ENCODE data around the gene DDRGK1.

Gene DDRGK1

GRCh38 chr20:3204124-3204794 is at the start of gene DDRGK1:
DDRGK1 (minus strand) TSS chr20:3204682; CDS start chr20:3204627, 55 bp downstream.
- peak; percentile 80 to 82 for DNase-seq (ENCODE audit: low read depth in 2 of 2)

GRCh38 chr20:3251806-3252205 is 47.3 kb upstream of the DDRGK1 start:
- DNase-seq (ENCODE audit: low read depth in 2 of 2), result no peak

DNA sequence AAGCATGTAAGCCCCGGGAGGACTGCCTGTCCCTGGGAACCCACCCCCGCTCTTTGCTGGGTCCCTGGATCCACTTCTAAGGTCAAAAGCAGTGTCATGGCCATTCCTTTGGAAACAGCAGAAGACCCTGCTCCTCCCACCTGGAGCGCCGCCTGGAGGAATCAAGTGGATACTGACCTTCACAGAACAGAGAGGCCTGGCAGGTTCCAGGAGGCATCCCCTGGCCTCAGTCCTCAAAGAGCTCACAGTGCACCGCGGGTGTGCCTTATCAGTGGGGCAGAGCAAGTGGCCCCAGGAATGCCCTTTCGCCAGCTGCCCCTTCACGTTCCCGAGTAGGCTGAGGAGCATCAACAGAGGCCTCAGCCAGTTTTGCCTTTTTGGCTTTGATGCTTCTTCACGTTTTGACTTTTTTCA is 45.6 kb upstream of the DDRGK1 start:
- no peak for DNase-seq (ENCODE audit: low read depth in 2 of 2)

DNA sequence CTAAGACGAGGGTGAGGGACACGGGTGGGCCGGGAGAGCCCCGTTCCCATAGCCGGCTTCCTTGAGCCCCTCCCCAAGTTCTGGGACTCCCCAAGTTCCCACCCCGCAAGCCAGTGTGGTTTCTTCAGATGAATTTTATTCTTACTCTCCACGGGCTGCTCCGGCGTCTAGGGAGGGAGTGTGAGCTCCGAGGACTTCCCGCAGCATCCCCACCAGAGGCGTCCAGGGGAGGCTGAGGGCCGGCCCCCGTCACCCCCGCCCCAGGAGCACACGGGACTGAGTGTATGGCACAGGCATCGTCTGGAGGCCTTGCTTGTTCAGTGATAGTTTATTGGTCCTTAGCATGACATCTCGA is 44.5 kb upstream of the DDRGK1 start:
- no peak for DNase-seq (ENCODE audit: low read depth in 2 of 2)

DNA sequence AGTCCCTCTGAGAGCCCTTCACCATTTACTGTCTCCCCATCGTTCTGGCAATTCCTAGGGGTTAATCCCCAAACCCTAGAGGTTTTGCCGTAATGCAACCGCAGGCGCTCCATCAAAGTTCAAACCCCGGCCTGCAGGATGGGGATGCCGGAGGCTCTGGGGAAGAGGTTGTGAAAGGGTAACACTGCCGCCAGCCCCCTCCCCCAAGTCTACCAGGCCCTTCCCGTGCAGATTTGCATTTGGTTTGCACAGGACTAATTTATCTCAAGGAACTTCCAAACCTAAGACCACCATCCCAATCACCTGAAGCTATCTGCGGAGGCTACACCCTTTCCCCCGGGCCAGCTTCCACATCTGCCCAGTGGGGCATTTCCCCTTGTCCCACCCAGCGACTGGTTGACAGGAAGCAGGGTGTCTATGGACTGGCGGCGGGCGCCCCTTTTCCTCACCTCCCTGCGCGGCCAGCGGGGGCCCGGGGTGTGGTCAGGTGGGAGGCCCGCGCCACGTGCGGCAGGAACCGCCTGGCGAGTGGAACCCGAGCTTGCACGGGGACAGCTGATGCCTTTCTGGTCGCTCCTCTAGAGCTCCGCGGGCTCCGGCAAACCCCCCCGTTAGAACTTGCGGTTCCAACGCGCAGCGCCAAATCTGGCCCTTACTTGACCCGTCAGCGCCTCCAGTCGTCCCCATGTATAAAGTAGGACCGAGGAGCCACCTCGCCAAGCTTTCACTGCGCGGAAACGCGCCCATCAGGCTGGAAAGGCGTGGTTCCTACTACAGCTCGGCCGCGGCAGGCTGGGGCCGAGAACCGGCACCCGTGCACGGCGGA is 43.9 kb upstream of the DDRGK1 start:
- DNase-seq (ENCODE audit: low read depth in 2 of 2), result no peak

GRCh38 chr20:3247638-3248037 is 43.2 kb upstream of the DDRGK1 start:
- DNase-seq (ENCODE audit: low read depth in 2 of 2), result no peak

- DNase-seq (ENCODE audit: low read depth in 2 of 2), result no peak
Measured at GRCh38 chr20:3246682-3247081, 42.2 kb upstream of the DDRGK1 start.

DNA sequence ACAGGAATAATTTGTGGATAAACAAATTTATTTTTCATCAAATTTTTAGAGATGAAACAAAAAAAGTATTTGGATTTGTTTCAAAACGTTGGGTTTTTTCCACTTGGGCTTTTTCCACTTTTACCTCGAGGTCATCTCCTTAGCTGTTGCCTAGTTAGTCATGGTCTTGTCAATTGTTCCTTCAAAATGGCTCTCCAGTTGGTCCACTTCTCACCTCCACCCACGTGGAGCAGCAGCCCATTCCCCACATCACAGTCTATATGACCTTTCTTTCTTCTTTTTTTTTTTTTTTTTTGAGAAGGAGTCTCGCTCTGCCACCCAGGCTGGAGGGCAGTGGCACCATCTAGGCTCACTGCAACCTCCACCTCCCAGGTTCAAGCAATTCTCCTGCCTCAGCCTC is 41.2 kb upstream of the DDRGK1 start:
- no peak for DNase-seq (ENCODE audit: low read depth in 2 of 2)

- no peak for DNase-seq (ENCODE audit: low read depth in 2 of 2)
Measured at GRCh38 chr20:3245156-3245555, 40.7 kb upstream of the DDRGK1 start.

DNA sequence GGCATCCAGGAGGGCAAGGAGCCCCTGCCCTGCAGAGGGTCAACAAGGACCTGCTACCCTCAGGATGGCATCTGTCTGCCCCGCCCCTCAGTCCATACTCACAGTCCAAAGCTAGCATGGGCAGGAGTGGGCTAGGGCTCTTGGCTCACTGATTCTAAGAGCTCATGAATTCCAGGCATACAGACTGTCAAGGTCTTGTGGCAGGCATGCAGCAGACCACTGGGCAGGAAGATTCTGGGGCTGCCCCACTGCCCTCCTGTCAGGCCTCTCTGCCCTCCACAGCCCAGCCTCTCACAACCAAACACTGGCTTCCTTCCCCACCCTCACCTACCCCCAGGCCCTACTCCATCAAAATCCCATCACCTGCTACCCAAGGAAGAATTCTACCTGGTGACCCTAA is 40.1 kb upstream of the DDRGK1 start:
- DNase-seq (ENCODE audit: low read depth in 2 of 2), result no peak

DNA sequence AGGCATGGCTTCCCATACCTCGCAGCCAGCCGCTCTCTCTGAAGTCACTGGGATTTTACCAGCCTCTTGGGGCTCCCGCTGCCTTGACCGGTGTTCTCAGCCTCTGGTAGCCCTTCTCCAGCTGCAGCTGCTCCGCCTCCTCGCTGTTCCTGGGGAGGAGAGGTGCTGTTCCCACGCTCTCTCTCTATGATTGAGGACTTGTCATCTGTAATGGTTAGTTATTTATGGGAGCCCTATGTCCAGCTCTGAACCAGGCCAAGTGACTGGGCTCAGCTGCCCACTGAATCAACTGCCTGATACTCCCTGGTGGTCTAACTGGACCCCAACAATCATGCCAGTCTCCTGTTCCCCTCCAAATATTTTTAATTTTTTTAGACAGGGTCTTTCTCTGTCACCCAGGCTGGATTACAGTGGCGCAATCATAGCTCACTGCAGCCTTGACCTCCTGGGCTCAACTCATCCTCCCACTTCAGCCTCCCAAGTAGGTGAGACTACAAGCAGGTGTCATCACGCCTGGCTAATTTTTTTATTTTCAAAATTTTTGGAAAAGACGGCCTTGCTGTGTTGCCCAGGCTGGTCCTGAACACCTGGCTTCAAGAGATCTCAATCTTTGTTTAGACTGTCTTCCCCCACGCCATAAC is 39.4 kb upstream of the DDRGK1 start:
- DNase-seq (ENCODE audit: low read depth in 2 of 2), result no peak

DNA sequence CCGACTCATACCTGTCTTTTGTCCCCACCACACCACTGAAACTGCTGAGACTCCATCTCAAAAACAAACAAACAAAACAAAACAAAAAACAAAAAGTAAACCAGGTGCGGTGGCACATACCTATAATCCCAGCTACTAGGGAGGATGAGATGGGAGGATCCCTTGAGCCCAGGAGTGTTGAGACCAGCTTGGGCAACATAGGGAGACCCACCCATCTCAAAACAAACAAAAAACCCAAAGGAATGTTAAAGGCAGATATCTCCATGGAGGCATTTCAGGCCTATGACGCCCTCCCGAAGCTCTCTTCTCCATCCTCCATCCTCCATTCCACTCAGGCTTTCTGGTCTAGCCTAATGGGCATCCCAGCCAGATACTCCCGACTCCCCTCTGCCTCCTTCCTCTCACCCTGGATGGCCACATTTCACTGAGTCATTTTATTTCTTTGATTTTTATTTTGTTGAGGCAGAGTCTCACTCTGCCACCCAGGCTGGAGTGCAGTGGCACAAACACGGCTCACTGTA is 37.8 kb upstream of the DDRGK1 start:
- no peak for DNase-seq (ENCODE audit: low read depth in 2 of 2)

DNA sequence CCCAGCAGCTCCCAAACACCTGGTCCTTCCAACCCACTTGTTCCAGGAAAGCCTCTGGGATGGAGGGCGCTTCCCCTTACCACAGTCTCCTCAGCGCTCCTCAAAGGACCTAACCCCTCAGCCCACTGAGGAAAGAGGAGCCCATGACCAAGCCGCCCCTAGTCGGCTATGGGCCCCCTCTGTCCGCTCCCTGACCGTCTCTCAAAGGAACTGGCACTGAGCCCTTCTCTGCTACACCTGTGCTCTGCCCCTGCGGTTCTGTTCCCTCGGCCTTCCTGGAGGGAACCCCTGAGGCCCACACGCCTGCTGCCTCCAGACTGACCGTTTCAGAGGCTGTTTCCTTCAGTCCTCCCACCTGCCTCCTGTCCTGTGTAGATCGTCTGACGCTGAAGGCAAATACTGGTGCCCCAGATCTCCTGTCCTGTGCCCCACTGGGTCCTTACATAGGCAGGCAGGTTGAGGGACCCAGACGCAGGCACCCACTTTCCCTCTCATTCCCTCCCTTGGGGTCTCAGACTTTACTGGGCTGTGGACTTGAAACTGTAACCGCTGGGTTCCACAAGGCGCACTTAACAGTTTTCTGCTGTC is 36.4 kb upstream of the DDRGK1 start:
- DNase-seq (ENCODE audit: low read depth in 2 of 2), result no peak

DNA sequence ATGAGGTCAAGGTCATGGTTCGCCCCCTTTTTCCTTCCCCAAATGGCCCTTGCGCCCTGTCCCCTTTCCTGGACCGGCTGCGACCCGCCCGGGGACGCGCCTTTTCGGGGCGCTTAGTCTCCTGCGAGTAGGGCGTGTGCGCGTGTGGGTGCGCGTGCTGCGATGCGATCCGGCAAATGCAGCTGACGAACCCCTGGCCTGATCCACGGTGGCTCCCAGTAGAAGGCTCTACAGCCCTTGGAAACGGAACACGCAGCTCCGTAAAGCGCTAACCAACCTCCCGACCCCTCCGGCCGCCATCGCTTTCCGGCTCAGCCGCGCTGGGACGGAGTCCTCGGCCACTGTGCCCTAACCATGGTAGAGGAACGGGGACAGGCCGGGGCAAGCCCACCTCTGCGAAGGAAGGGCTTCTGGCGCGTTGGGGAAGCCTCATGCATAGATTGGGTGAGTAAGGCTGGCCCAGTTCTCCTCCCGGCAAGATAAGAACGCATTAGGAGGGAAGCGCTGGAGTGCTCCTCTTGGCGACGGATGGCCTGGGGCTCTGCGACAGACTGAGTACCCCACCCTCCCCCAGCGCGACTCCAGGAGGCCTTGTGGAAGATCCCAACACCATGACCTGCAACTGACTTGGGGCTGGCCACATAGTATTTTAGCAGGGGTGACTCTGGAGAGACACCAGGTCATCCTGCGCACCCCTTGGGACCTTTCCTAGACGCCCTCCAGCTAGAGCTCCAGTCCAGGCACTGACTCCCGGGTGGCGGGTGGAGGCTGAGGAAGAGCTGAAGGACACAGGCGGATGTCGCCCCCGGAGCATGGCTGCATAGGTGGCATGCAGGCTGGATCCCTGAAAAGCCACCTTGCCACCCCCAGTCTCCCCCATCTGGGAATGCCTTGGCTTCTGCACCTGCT is 35.6 kb upstream of the DDRGK1 start:
- no peak for DNase-seq (ENCODE audit: low read depth in 2 of 2)

DNA sequence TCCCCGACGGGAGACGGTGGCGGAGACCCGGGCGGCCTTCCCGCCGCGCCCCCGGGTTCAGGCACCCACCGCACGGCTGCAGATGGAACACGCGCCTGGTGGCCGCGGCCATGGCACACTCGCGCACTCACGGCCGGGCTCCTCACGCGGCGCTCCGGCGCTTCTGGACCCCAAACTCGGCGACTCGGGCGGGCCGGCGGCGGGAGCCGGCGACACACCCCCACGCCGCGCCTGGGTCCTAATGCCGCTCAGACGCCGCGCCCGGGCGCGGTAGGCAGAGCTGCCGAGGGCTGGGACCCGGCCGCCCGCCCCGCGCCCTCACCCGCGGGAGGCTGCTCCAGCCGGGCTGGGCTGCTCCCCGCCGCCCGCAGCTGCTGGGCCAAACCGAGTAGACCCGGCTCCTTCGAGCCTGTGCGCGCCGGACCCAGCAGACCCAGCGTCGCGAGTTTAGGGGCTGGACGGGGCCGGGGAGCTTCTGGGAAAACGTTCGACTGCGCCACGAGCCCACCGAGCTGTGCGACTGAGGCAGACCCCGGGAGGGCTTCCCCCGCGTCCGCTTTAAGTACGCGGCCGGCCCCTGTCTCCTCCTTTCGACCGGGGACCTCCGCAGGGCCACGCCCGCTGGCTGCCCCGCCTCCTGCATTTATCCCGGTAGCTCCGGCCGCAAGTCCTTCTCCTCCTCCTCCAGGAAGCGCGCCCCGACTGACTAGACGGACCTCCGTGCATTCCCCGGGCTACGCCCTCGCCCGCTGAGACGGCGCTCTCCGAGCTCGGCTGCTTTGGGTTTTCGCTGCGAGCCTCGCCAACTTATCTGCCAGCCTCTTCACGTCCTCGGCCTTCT is 34.8 kb upstream of the DDRGK1 start, which contains the start of gene SLC4A11:
SLC4A11 (minus strand) TSS at position 165 of the 841 bp plus-strand sequence; CDS start at position 112, 53 bp downstream.
- no peak for DNase-seq (ENCODE audit: low read depth in 2 of 2)

- DNase-seq (ENCODE audit: low read depth in 2 of 2), result peak; percentile 32 to 37
Measured at GRCh38 chr20:3238616-3239025, 34.1 kb upstream of the DDRGK1 start.

DNA sequence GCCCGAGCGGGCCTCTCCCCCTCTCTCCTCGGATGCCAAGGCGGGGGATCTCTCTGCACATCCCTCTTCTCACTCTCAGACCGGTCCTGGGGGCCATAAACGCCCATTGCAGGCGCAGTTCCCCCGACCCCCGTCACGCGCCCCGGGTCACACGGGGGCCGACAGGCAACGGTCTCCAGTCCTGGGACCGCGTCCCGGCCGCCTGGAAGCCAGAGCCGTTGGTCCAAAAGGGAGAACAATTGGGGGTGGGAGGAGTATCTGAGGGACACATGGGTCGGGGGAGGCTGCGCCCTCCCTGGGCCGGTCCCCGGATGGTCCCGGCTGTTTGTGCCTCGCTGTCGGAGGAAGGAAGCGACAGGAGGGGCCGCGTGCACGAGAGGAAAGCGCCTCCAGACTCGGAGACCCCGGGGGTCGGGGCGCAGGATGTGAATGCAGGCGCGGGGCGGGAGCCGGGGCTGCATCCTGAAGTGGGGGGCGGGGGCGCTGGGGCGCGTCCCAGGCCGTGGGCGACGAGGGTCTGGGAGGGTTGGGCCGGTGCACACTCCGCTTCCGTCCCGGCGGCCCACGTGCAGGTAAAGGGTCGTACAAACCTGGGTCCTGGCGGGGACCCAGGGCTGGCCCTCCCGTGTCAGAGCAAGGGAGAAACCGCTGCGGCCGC is 33.6 kb upstream of the DDRGK1 start:
- DNase-seq (ENCODE audit: low read depth in 2 of 2), result no peak

DNA sequence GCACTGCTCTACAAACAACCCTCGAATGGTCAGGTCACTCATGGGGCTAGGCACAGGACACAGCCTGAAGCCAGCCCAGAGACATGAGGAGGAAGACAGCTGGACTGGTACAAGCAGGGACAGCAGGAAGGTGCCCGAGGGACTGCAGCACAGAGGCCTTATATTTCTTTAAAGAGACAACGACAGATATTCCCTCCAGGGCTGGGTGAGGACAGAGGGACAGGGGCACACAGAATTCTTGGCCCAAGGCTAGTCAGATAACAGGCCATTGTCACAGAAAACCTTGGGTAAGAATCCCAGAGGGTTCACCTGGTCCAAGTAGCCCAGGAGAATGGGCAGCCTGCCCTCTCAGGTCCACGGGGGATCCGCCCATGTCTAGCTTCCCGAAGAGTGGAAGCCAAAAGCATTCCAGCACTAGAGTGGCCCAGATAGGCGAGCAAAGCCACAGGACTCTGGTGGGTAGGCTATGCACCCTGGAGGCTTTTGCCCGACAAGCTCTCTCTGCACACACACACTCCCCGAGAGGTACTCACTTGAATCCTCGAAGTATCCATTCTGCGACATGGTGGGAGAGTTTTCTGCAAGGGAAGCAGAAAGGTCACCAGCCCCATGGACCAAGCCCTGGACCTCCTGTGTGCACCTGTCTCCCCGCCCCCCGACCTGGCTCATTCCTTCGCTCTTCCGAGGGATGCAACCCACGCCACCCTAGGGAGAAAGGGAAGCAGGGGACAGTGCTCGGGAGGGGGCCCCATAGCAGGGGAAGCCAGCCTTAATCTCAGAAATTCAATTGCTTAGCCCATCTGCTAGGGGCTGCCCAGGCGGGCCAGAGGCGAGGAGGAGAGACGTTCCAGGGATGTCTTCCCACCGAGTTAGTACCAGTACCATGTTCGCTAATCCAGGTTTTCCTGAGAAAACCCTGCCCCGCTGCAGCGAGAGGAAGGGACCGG is 32.8 kb upstream of the DDRGK1 start:
- DNase-seq (ENCODE audit: low read depth in 2 of 2), result no peak
